ENCODE measurements around the gene PKM.

DNA sequence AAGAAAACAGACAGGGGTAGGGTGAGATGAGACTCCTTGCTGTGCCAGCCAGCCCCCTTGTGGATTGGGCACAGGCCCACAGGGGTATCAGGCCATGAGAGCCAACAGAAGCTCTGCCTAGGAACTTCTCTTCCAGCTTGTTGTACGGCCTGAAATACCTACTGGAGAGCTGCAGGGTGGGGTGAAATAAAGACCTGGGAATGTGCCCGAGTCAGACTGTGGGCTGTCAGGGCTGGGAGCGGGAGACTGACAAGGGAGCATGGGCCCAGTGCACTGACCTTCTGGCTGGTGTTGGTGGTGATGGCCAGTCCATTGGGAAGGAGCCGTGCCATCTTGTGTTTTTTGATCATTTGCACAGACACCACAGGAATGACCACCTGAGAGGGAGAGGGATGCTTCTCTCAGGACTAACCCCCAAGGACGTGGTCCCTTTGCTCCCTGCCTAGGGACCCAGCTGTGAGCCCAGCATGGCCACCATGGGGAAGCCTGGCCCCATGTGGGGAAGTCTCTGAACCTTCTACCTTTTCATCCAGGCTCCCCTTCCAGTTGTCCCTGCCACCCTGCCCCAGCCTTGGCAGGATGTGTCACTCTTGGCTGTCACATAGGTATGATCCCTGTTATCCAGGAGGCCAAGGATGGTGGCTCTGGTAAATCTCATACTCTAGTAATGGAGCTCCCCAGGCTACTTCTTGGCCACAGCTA lies 64.1 kb downstream of the PKM start:
- TF ChIP-seq, protein P1, sequence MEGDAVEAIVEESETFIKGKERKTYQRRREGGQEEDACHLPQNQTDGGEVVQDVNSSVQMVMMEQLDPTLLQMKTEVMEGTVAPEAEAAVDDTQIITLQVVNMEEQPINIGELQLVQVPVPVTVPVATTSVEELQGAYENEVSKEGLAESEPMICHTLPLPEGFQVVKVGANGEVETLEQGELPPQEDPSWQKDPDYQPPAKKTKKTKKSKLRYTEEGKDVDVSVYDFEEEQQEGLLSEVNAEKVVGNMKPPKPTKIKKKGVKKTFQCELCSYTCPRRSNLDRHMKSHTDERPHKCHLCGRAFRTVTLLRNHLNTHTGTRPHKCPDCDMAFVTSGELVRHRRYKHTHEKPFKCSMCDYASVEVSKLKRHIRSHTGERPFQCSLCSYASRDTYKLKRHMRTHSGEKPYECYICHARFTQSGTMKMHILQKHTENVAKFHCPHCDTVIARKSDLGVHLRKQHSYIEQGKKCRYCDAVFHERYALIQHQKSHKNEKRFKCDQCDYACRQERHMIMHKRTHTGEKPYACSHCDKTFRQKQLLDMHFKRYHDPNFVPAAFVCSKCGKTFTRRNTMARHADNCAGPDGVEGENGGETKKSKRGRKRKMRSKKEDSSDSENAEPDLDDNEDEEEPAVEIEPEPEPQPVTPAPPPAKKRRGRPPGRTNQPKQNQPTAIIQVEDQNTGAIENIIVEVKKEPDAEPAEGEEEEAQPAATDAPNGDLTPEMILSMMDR (IDR thresholded peaks at IDR 0.05) = no peak
- TF ChIP-seq EZH2 (IDR thresholded peaks at IDR 0.05) (no peak), EZH2phosphoT487 (IDR thresholded peaks at IDR 0.05) (no peak)
